Renal cortex interstitium (tissue), 15 donors: ENCODE data around the gene TBC1D20. TPM values are rescaled to one million over a fixed set of nuclear protein-coding genes. Genes with fewer than 3 reads are reported as not detected.
A peak's percentile ranks its signal among the peaks of the same experiment; 100 is the strongest.
"Not testable (repeated sequence)": the region's sequence is repeated elsewhere in the genome, so short reads cannot be mapped to it uniquely, and the experiment has no call there.

Source experiments
- DNase-seq, 11 donors: peaks; one replicate each; pipeline ENCODE4 v3.0.0-alpha.2; 2013; ENCODE audit warnings: low read depth in 9 of 11, low spot score in 4 of 11; ENCODE audit errors: extremely low read depth in 1 of 11
- long read RNA-seq, 16 experiments: transcript quantifications; one replicate each; lab custom pipeline, GENCODE V29; 2026
- polyA plus RNA-seq, 3 donors: library from polyadenylated mRNA; unstranded; fragments of 120-200 nt; gene quantifications; one replicate each; pipeline ENCODE4 v1.2.1, GENCODE V29; 2013; ENCODE audit not compliant: insufficient read length in 3 of 3

The TBC1D20 gene, protein sequence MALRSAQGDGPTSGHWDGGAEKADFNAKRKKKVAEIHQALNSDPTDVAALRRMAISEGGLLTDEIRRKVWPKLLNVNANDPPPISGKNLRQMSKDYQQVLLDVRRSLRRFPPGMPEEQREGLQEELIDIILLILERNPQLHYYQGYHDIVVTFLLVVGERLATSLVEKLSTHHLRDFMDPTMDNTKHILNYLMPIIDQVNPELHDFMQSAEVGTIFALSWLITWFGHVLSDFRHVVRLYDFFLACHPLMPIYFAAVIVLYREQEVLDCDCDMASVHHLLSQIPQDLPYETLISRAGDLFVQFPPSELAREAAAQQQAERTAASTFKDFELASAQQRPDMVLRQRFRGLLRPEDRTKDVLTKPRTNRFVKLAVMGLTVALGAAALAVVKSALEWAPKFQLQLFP
- polyA plus RNA-seq: 10 to 100 TPM; 32.3 to 34.5 (median 32.4) TPM
- long read RNA-seq, donor 1, full-length matches to known transcripts: 5 of 5 reads
- long read RNA-seq, donor 1, partial matches to known transcripts: 0 of 5 reads
- long read RNA-seq, donor 1, other reads (novel, unspliced or antisense): 0 of 5 reads
- long read RNA-seq, donor 2, full-length matches to known transcripts: 1 of 16 reads
- long read RNA-seq, donor 2, partial matches to known transcripts: 15 of 16 reads
- long read RNA-seq, donor 2, other reads (novel, unspliced or antisense): 0 of 16 reads
- long read RNA-seq, donor 3, full-length matches to known transcripts: 18 of 18 reads
- long read RNA-seq, donor 3, partial matches to known transcripts: 0 of 18 reads
- long read RNA-seq, donor 3, other reads (novel, unspliced or antisense): 0 of 18 reads
- long read RNA-seq, donor 4, full-length matches to known transcripts: 6 of 6 reads
- long read RNA-seq, donor 4, partial matches to known transcripts: 0 of 6 reads
- long read RNA-seq, donor 4, other reads (novel, unspliced or antisense): 0 of 6 reads
- long read RNA-seq, donor 5, full-length matches to known transcripts: 10 of 15 reads
- long read RNA-seq, donor 5, partial matches to known transcripts: 5 of 15 reads
- long read RNA-seq, donor 5, other reads (novel, unspliced or antisense): 0 of 15 reads
- long read RNA-seq, donor 6, full-length matches to known transcripts: 5 of 5 reads
- long read RNA-seq, donor 6, partial matches to known transcripts: 0 of 5 reads
- long read RNA-seq, donor 6, other reads (novel, unspliced or antisense): 0 of 5 reads
- long read RNA-seq, donor 7, full-length matches to known transcripts: 6 of 6 reads
- long read RNA-seq, donor 7, partial matches to known transcripts: 0 of 6 reads
- long read RNA-seq, donor 7, other reads (novel, unspliced or antisense): 0 of 6 reads
- long read RNA-seq, donor 8, full-length matches to known transcripts: 18 of 18 reads
- long read RNA-seq, donor 8, partial matches to known transcripts: 0 of 18 reads
- long read RNA-seq, donor 8, other reads (novel, unspliced or antisense): 0 of 18 reads
- long read RNA-seq, donor 9, full-length matches to known transcripts: 3 of 8 reads
- long read RNA-seq, donor 9, partial matches to known transcripts: 5 of 8 reads
- long read RNA-seq, donor 9, other reads (novel, unspliced or antisense): 0 of 8 reads
- long read RNA-seq, donor 10, full-length matches to known transcripts: 8 of 8 reads
- long read RNA-seq, donor 10, partial matches to known transcripts: 0 of 8 reads
- long read RNA-seq, donor 10, other reads (novel, unspliced or antisense): 0 of 8 reads
- long read RNA-seq, donor 11, full-length matches to known transcripts: 7 of 7 reads
- long read RNA-seq, donor 11, partial matches to known transcripts: 0 of 7 reads
- long read RNA-seq, donor 11, other reads (novel, unspliced or antisense): 0 of 7 reads
- long read RNA-seq, donor 12, full-length matches to known transcripts: 3 of 3 reads
- long read RNA-seq, donor 12, partial matches to known transcripts: 0 of 3 reads
- long read RNA-seq, donor 12, other reads (novel, unspliced or antisense): 0 of 3 reads
- long read RNA-seq, donor 13, full-length matches to known transcripts: 15 of 15 reads
- long read RNA-seq, donor 13, partial matches to known transcripts: 0 of 15 reads
- long read RNA-seq, donor 13, other reads (novel, unspliced or antisense): 0 of 15 reads
- long read RNA-seq, donor 14, full-length matches to known transcripts: 5 of 10 reads
- long read RNA-seq, donor 14, partial matches to known transcripts: 5 of 10 reads
- long read RNA-seq, donor 14, other reads (novel, unspliced or antisense): 0 of 10 reads
- long read RNA-seq, donor 15, full-length matches to known transcripts: 5 of 13 reads
- long read RNA-seq, donor 15, partial matches to known transcripts: 8 of 13 reads
- long read RNA-seq, donor 15, other reads (novel, unspliced or antisense): 0 of 13 reads
- long read RNA-seq, donor 16, full-length matches to known transcripts: 24 of 44 reads
- long read RNA-seq, donor 16, partial matches to known transcripts: 20 of 44 reads
- long read RNA-seq, donor 16, other reads (novel, unspliced or antisense): 0 of 44 reads

DNA sequence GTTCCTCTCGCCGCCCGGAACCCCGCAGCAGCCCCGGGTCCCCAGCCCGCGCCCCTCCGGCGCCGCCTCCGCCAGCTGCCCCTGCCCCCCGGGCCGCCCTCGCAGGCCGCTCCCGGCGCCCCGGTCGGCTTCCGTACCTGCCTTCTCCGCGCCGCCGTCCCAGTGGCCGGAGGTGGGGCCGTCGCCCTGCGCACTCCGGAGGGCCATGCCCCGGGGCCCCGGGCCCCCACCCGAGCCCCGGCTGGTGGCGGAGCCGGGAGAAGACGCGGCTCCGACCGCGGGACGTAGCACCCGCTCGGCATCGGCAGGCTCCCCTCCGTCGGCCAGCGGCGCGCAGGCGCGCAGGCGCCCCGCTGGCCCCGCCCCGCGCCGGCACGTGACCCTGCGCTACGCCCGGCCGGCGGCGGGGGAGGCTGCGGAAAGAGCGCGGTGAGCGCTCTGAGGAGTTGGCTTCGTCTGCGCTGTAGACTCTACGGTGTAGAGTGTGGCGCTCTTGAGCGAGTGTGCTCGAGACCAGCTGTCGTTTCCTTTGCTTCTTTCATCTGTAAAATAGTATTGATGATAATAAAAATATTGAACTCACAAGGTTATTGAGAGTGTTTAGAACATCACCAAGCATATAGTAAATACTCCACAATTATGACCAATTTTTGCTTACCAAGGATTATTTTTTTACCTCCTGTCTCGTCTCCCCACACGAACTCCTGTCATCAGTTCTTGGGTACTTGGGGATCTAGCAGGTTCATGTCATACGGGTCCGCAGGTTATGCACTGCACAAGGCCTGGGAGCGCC is at the start of gene TBC1D20:
Gene TBC1D20, minus strand, starts transcription at position 335 of the 793 bp plus-strand sequence. Its CDS starts 128 bp downstream, at position 207.
- peak; percentile 68 to 86 (median 82) for DNase-seq

- DNase-seq: not testable (repeated sequence)
Observed at GRCh38 chr20:510328-511057, 48.2 kb upstream of the TBC1D20 start.

DNA sequence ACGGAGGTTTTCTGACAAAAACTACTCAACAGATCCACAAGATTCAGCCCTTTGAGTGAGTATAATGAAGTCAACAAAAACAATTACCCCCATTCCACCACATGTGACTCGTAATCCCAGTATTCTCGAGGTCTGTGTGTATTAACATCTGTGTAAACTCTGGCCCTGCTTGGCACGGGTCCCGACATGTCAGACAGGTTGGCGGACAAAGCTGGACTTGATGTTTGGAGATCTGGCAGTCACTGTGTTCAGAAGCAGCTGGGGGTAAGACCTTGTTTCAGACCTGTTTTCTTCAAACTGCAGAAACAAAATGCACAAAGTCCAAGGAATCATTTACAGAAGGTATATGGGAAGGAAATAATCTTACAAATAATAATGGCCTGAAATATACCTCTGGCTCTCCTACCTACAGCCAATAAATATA is 46.0 kb upstream of the TBC1D20 start:
- not testable (repeated sequence) for DNase-seq

DNA sequence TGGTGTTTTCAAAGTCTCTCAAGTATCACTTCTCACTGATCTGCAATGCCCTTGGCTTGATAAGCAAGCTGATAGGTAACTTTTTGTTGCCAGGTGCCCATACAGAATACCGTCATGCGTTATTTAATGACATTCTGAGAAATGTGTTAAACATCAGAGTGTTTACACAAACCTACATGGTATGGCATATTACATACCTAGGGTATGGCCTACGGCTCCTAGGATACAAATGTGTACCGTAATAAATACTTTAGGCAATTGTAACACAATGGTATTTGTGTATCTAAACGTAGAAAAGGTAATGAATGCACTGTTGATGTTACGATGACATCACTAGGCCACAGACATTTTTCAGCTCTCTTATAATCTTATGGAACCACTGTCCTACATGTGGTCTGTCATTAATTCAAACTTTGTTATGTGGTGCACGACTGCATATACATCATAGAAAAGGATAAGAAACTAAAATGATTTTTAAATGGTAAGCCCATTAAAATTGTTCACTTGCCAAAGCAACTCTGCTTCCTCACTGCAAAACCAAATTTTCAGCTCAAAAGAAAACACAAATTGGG is 45.5 kb upstream of the TBC1D20 start:
- DNase-seq: no peak

DNA sequence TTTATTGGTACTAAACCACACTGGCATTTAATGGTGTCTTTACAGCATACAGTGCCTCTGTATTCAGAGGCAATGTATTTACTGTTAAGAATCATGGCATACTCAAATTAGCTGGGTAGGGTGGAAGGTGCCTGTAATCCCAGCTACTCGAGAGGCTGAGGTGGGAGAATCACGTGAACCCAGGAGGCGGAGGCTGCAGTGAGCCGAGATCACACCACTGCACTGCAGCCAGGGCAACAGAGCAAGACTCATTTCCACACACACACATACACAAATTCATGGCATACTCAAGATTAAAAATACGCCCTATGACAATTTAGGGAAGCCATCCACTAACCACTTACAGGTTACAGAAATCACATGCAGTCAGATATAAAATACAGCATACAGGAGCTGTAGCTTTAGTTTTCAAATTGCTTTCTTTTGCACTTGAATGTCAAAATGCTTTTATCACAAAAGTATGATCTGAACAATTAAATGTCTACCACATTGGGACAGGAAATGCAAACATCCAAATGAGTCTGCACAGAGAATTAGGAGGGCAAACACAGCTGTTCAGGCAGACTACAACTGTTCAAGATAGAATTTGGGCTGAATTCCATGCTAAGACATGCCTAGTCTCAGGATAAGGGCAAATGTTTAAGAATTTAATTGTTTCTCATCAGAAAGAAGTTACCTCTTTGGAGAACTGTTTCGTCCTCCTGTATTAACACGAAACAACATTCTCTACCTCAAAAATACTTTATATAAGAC is 44.8 kb upstream of the TBC1D20 start:
- DNase-seq: no peak

- DNase-seq: no peak
Observed at GRCh38 chr20:504632-505075, 42.3 kb upstream of the TBC1D20 start.

DNA sequence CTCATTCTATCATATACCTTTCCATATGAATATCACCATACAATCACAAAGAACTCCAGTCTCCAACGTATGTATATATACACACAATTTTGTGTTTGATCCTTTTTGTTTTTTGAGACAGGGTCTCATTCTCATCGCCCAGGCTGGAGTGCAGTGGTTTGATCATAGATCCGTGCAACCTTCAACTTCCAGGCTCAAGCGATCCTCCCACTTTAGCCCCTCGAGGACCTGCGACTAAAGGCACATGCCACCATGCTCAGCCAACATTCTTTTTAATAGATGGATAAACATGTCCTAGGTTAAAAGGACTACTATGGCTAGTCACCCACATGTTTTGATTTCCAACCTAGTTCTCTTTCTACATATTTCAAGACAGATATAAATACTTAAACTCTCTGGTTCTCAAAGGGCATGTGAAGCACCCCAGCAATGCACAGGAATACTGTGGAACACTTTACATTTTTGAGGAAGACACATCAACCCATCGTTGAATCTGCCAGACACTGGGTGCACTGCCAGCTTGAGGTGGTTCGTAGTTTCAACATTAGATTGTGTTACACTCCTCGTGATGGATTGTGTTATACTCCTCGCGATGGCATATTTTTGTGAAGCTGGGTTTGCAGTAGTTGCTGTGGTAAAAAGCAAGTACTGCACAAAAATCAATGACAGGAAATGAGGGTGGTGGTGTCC is 40.9 kb upstream of the TBC1D20 start:
- DNase-seq: no peak

- DNase-seq: no peak
Observed at GRCh38 chr20:497979-498378, 35.6 kb upstream of the TBC1D20 start.

DNA sequence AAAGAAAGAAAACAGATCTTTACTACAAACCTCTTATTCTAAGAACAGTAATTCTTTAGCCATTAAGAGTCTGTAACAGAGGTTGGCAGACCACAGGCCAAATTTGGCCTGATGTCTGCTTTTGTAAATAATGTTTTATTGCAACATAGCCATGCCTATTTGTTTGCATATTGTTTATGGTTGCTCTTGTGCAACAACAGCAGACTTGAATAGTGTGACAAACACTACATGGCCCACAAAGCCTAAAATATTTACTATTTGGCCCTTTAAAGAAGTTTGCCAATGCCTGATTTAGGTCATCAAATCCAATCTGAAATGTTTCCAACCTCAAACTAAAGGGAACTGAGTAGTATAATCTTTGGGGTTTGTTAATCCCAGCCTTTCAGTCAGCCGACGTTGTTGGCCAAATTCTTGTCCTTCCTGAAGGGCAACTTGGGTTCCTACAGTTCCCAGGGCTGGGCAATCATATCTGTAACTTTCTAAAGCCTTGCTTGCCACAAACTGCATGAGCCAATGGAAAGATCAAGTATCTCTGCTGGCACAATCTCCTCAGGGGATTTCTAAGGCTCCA is 33.9 kb upstream of the TBC1D20 start:
- DNase-seq: no peak

GRCh38 chr20:492159-492558 is 29.8 kb upstream of the TBC1D20 start:
- DNase-seq: no peak

GRCh38 chr20:487655-488054 is 25.3 kb upstream of the TBC1D20 start:
- no peak for DNase-seq

GRCh38 chr20:483815-484644 is 21.7 kb upstream of the TBC1D20 start:
- no peak for DNase-seq
